Breast epithelium (tissue), 4 donors: ENCODE results near the gene EIF3K. TPM values are rescaled to one million over a fixed set of nuclear protein-coding genes. Genes with fewer than 3 reads are reported as not detected.

Experiments used
- DNase-seq, 2 donors: peaks; one replicate each; pipeline ENCODE4 v3.0.0-alpha.2; 2019; ENCODE audit warnings: low spot score in 2 of 2
- H3K27ac ChIP-seq, 2 donors: fragments of 200-600 bp; sonication (generic) in 1 of 2; one replicate each; pipeline ENCODE4 v1.5.1; 2016 to 2019; ENCODE audit warnings: mild to moderate bottlenecking in 1 of 2
- H3K27me3 ChIP-seq, 2 donors: fragments of 200-600 bp; sonication (generic) in 1 of 2; one replicate each; pipeline versions ENCODE4 v1.5.1 to v1.6.0; 2017 to 2019; ENCODE audit warnings: control low read depth in 1 of 2, mild to moderate bottlenecking in 1 of 2
- H3K36me3 ChIP-seq: fragments of 200-600 bp; one replicate; pipeline ENCODE4 v1.5.1; 2019
- H3K4me1 ChIP-seq, 2 donors: fragments of 200-600 bp; sonication (generic); one replicate each; pipeline ENCODE4 v1.5.1; 2016 to 2019; ENCODE audit warnings: control low read depth in 1 of 2
- H3K4me3 ChIP-seq, 3 donors: fragments of 200-600 bp; sonication (generic); 1 replicate in 2 of 3; 2 replicates in 1 of 3; pipeline ENCODE4 v1.5.1; 2016 to 2019; ENCODE audit warnings: mild to moderate bottlenecking in 3 of 3, moderate library complexity in 2 of 3
- H3K9me3 ChIP-seq, 2 donors: fragments of 200-600 bp; sonication (generic) in 1 of 2; one replicate each; pipeline ENCODE4 v1.5.1; 2016 to 2019; ENCODE audit warnings: control low read depth in 1 of 2
- POLR2A ChIP-seq: fragments of 450-650 bp; IDR thresholded peaks from one replicate; pipeline ENCODE4 v1.6.1; 2016; ENCODE audit warnings: antibody characterized with exemption, mild to moderate bottlenecking, moderate library complexity
- POLR2AphosphoS5 ChIP-seq, 3 donors: sonication (generic); formaldehyde crosslinking; IDR thresholded peaks; one replicate each; pipeline ENCODE4 v1.6.1; 2017; ENCODE audit warnings: antibody characterized with exemption in 3 of 3
- intact Hi-C: fragments of 100-400 bp; cut with DNase I; formaldehyde crosslinking; loops from one replicate; pipeline ENCODE4 v1.15.1; 2023; ENCODE audit warnings: low total_unique reads
- total RNA-seq, 3 donors: library from RNA; depleted of rRNA; stranded (reverse); fragments of >200 nt; gene quantifications; one replicate each; pipeline ENCODE4 v1.1.0, GENCODE V29; 2016
- TF ChIP-seq, protein P1 (sequence below), 3 donors: fragments of 450-650 bp; IDR thresholded peaks; one replicate each; pipeline ENCODE4 v1.5.1; 2016 to 2017; ENCODE audit warnings: antibody characterized with exemption in 3 of 3, mild to moderate bottlenecking in 3 of 3, moderate library complexity in 3 of 3

Gene EIF3K
- total RNA-seq, 3 donors from 2014 or later = 401 to 562 (median 420) TPM

DNA sequence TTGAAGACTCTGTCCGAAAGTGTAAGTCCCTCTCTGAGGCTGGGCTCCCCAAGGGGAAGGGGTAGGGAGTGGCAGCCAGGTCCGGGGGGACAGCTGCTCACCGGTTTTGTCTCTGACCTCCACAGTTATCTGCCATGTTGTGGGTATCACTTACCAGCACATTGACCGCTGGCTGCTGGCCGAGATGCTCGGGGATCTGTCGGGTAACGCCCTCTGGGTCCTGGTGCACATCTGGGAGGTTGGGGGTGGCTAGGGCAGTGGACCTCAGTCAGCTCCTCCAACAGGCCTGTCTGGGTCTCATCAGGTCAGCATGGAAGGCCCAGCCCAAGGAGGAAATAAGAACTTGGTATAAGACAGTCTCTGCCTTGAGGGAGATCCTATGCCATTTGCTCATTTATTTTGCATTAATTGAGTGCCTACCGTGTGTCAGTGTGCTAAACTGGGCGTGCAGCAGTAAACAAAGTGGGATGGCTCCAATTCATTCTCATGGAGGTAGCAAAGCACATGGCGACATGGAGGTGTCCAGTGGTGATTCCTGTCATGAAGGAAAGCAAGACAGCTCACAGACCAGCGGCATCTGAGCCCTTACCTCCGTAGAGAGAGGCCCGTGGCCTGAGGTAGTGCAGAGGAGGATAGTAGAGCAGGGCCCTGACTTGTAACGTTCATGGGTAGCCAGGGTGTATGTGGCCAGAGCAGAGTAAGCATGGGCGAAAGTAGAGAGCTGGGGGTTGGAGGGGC lies 13.7 kb downstream of the EIF3K start:
- TF ChIP-seq POLR2AphosphoS5 (IDR thresholded peaks at IDR 0.05) (no peak), POLR2A (no peak)
- TF ChIP-seq, protein P1, sequence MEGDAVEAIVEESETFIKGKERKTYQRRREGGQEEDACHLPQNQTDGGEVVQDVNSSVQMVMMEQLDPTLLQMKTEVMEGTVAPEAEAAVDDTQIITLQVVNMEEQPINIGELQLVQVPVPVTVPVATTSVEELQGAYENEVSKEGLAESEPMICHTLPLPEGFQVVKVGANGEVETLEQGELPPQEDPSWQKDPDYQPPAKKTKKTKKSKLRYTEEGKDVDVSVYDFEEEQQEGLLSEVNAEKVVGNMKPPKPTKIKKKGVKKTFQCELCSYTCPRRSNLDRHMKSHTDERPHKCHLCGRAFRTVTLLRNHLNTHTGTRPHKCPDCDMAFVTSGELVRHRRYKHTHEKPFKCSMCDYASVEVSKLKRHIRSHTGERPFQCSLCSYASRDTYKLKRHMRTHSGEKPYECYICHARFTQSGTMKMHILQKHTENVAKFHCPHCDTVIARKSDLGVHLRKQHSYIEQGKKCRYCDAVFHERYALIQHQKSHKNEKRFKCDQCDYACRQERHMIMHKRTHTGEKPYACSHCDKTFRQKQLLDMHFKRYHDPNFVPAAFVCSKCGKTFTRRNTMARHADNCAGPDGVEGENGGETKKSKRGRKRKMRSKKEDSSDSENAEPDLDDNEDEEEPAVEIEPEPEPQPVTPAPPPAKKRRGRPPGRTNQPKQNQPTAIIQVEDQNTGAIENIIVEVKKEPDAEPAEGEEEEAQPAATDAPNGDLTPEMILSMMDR (IDR thresholded peaks at IDR 0.05) = no peak
- no peak overlapping the region for H3K4me3 ChIP-seq
- H3K9me3 ChIP-seq = no peaks in the 10 kb centered on the region
- H3K36me3 ChIP-seq = no peaks in the 10 kb centered on the region
- intact Hi-C loops = no loop called here
- DNase-seq = no peak
- H3K27me3 ChIP-seq = no peaks in the 10 kb centered on the region
- peaks cover 0 to 4% of the 10 kb centered on the region in 2 donors for H3K4me1 ChIP-seq
- no peak overlapping the region for H3K27ac ChIP-seq

DNA sequence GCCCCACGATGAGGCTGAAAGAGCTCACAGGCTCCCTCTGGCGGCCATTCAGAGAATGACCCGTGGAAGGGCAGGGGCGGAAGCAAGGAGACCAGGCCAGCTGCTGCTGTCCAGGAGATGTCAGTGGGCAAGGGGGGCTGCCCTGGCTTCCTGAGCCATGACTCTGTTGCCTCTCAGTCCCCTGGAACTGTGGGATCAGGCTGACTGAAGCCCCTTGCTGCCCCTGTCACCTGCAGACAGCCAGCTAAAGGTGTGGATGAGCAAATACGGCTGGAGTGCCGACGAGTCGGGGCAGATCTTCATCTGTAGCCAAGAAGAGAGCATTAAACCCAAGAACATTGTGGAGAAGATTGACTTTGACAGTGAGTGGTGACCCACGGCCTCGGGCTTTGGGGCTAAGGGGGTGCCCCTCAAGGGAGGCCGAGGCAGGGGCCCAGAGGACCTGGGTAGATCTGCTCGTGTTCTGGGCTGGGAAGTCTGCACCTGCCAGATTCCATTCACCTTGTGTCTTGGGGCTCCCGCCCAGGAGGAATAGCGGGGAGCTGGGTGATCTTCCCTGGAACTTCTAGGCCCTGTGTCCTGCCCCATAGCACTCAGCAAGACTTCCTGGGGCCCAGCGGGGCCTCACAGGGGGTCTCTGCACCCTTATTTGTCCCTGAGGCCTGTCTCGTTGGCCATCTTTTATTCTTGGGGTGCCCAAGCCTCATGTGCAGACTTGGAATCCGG lies 15.9 kb downstream of the EIF3K start:
- H3K27me3 ChIP-seq = no peaks in the 10 kb centered on the region
- peak overlapping the region; percentile 42 to 68 for H3K27ac ChIP-seq
- H3K36me3 ChIP-seq = no peaks in the 10 kb centered on the region
- no peak overlapping the region for H3K4me3 ChIP-seq
- H3K9me3 ChIP-seq = no peaks in the 10 kb centered on the region
- intact Hi-C loops = no loop called here
- peaks cover 0 to 4% of the 10 kb centered on the region in 2 donors for H3K4me1 ChIP-seq
- peak in 1 of 2 donors; percentile 76 for DNase-seq
- TF ChIP-seq, protein P1 (IDR thresholded peaks at IDR 0.05) = peak; percentile 92 to 96 (median 95)
- no peak for TF ChIP-seq POLR2A

DNA sequence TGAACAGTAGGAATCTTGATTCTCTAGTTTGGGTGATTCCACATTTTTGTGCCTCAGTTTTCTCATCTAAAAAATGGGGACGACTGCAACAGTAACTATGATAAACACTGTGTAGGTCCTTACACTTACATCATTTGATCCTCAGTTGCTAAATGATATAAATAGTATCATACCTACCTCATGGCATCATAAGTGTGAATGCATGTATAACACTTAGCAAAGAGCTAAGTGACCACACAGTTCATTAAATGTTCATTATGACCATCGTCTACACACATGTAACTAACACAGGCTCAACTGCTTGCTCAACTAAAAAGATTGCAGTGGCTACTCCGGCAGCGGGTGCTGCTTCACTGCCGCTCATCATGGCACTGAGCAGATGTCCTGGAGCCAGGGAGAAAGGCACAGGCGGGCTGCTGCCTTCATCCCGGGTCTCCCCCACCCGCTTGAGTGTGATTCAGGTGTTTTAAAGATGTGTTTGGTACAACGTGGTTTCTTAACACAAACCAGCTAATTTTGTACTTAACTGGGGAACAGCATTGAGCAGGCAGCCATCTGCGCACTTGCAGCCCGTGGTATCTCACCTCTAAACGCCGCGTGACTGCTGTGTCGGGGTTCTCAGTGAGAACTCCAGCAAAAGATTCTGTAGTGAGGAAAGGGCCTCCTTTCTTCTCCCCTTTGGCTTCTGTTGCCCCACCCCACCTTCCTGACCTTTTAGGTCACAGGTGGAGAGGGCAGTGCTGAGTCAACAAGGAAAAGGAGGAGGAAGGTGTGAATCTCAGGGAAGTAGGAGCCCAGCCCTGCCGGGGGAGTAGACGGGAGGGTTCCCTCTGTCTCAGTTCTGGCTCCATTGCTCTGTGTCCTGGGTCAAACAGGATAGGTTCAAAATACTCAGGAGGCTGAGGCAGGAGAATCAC lies 16.8 kb downstream of the EIF3K start:
- intact Hi-C loops = no loop called here
- peaks cover 0 to 4% of the 10 kb centered on the region in 2 donors for H3K4me1 ChIP-seq
- peak overlapping the region in 1 of 2 donors; percentile 52 for H3K27ac ChIP-seq
- TF ChIP-seq, protein P1 (IDR thresholded peaks at IDR 0.05) = no peak
- no peak for TF ChIP-seq POLR2AphosphoS5 (IDR thresholded peaks at IDR 0.05)
- no peak for TF ChIP-seq POLR2A
- H3K27me3 ChIP-seq = no peaks in the 10 kb centered on the region
- H3K9me3 ChIP-seq = no peaks in the 10 kb centered on the region
- no peak overlapping the region for H3K4me3 ChIP-seq
- DNase-seq = no peak
- no peaks in the 10 kb centered on the region for H3K36me3 ChIP-seq

DNA sequence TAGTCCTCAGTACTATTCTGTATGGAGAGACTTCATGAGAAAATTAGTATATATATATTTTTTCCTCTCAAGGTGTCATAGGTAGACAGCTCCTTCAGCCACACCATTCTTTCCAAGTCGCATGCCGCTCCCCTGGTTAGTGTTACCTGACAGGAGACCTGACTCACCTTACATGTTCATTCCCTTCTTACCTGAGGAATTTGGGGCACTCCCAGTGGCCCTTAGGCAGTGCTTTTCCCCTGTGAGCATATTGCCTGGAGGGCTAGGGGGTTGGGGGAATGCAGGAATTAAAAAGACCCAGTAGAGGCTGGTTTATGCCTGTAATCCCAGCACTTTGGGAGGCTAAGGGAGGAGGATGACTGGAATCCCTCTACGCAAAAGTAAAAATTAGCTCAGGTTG lies 19.5 kb downstream of the EIF3K start:
- no peak overlapping the region for H3K27ac ChIP-seq
- intact Hi-C loops = no loop called here

More for the DNA sequence above, 19.5 kb downstream of the EIF3K start:
- TF ChIP-seq POLR2A (no peak), POLR2AphosphoS5 (IDR thresholded peaks at IDR 0.05) (no peak)
- TF ChIP-seq, protein P1 (IDR thresholded peaks at IDR 0.05) = no peak
- DNase-seq = no peak
- Histone ChIP-seq H3K4me3 (no peak overlapping the region), H3K36me3 (no peaks in the 10 kb centered on the region), H3K27me3 (no peaks in the 10 kb centered on the region), H3K4me1 (peaks cover 0 to 4% of the 10 kb centered on the region in 2 donors), H3K9me3 (no peaks in the 10 kb centered on the region)
